GM23338 (cell line): ENCODE data around the gene KLK1. TPM values are rescaled to one million over a fixed set of nuclear protein-coding genes. Genes with fewer than 3 reads are reported as not detected.
A peak's percentile ranks its signal among the peaks of the same experiment; 100 is the strongest.
"Not testable (repeated sequence)": the region's sequence is repeated elsewhere in the genome, so short reads cannot be mapped to it uniquely, and the experiment has no call there.

Experiments used
- ATAC-seq: fragments of 200-7000 bp; cut with Tn5 transposase; 3 replicates; pipeline ENCODE4 v1.9.1; 2020
- DNase-seq: peaks from one replicate; pipeline ENCODE4 v3.0.0-alpha.2; 2015; ENCODE audit warnings: low spot score
- H2AFZ ChIP-seq: fragments of 200-600 bp; sonication (generic); 2 replicates; pipeline ENCODE4 v1.8.0; 2016; ENCODE audit warnings: antibody characterized with exemption, mild to moderate bottlenecking, moderate library complexity
- H3F3A ChIP-seq: fragments of 200-600 bp; sonication (generic); replicated peaks from 2 replicates; pipeline ENCODE4 v1.8.0; 2017; ENCODE audit warnings: antibody characterized with exemption, mixed run types, low read depth
- H3K27ac ChIP-seq: fragments of 200-600 bp; sonication (generic); 2 replicates; pipeline ENCODE4 v1.6.1; 2016; ENCODE audit warnings: low read depth
- H3K27me3 ChIP-seq: fragments of 200-600 bp; sonication (generic); 2 replicates; pipeline ENCODE4 v1.8.0; 2016; ENCODE audit warnings: mild to moderate bottlenecking, mixed run types, moderate library complexity; ENCODE audit not compliant: insufficient read depth
- H3K36me3 ChIP-seq: fragments of 200-600 bp; sonication (generic); 2 replicates; pipeline ENCODE4 v1.8.0; 2016; ENCODE audit warnings: mild to moderate bottlenecking; ENCODE audit not compliant: insufficient read depth
- H3K4me1 ChIP-seq: fragments of 200-600 bp; sonication (generic); 2 replicates; pipeline ENCODE4 v1.8.0; 2016; ENCODE audit warnings: mild to moderate bottlenecking, moderate library complexity; ENCODE audit not compliant: insufficient read depth
- H3K4me2 ChIP-seq: fragments of 200-600 bp; sonication (generic); 2 replicates; pipeline ENCODE4 v1.7.1; 2017; ENCODE audit warnings: mixed run types
- H3K4me3 ChIP-seq: fragments of 200-600 bp; sonication (generic); 2 replicates; pipeline ENCODE4 v1.6.1; 2016; ENCODE audit warnings: mixed run types
- H3K79me2 ChIP-seq: fragments of 200-600 bp; sonication (generic); replicated peaks from 2 replicates; pipeline ENCODE4 v1.8.0; 2017; ENCODE audit warnings: mild to moderate bottlenecking; ENCODE audit not compliant: insufficient read depth
- H3K9me2 ChIP-seq: fragments of 200-600 bp; sonication (generic); 2 replicates; pipeline ENCODE4 v1.8.0; 2017; ENCODE audit not compliant: insufficient read depth
- H4K20me1 ChIP-seq: fragments of 200-600 bp; sonication (generic); replicated peaks from 2 replicates; pipeline ENCODE4 v1.8.0; 2017; ENCODE audit warnings: mild to moderate bottlenecking; ENCODE audit not compliant: insufficient read depth
- H3K27ac Mint-ChIP-seq: 2 replicates; pipeline ENCODE4 v1.8.0; 2020; ENCODE audit warnings: inconsistent platforms, mild to moderate bottlenecking, moderate library complexity, mixed read lengths
- H3K27me3 Mint-ChIP-seq: 3 replicates; pipeline ENCODE4 v1.8.0; 2022; ENCODE audit warnings: low read depth, mild to moderate bottlenecking, moderate library complexity, mixed read lengths, inconsistent platforms; ENCODE audit not compliant: insufficient read depth, poor library complexity
- H3K36me3 Mint-ChIP-seq: 3 replicates; pipeline ENCODE4 v1.8.0; 2021; ENCODE audit warnings: low read depth, mild to moderate bottlenecking, inconsistent platforms, moderate library complexity, mixed read lengths
- H3K4me1 Mint-ChIP-seq: 3 replicates; pipeline ENCODE4 v1.8.0; 2020; ENCODE audit warnings: mild to moderate bottlenecking, inconsistent platforms, mixed read lengths
- H3K4me3 Mint-ChIP-seq: 3 replicates; pipeline ENCODE4 v1.8.0; 2021; ENCODE audit warnings: moderate library complexity, mild to moderate bottlenecking, inconsistent platforms, mixed read lengths
- H3K9me3 Mint-ChIP-seq: 3 replicates; pipeline ENCODE4 v1.8.0; 2020; ENCODE audit warnings: moderate library complexity, mild to moderate bottlenecking, inconsistent platforms, mixed read lengths
- polyA plus RNA-seq: library from polyadenylated mRNA; unstranded; fragments of >200 nt; fragmentation: Nextera tagmentation; extraction: Ambion mirVana; gene quantifications from 2 replicates; pipeline ENCODE4 v1.2.1, GENCODE V29; 2016
- small RNA-seq: library from RNA; depleted of rRNA; stranded (forward); fragments of <200 nt; gene quantifications from one replicate; pipeline ENCODE3, GENCODE V24; 2014; ENCODE audit warnings: low replicate concordance
- total RNA-seq: library from RNA; depleted of rRNA; stranded (reverse); fragments of >200 nt; shearing (Covaris generic); gene quantifications from 2 replicates; pipeline ENCODE4 v1.2.3, GENCODE V29; 2014; rRNA removed

Gene KLK1
- total and polyA plus RNA-seq, 2 experiments from 2014 or later = 0.31 to 3.0 TPM

DNA sequence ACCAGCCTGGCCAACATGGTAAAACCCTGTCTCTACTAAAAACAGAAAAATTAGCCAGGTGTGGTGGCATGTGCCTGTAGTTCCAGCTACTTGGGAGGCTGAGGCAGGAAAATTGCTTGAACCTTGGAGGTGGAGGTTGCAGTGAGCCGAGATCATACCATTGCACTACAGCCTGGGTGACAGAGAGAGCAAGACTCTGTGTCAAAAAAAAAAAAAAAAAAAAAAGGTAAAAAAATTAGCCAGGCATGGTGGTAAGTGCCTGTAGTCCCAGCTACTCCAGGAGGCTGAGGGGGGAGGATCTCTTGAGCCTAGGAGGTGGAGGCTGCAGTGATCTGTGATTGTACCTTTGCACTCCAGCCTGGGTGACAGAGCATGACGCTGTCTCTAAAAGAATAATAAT is 53.4 kb downstream of the KLK1 start, which contains the start of gene GPR32:
GPR32 (plus strand) TSS at position 301 of the 400 bp plus-strand sequence. CDS start 137 bp downstream, outside the sequence.
- not testable (repeated sequence) for H3K79me2 ChIP-seq, ATAC-seq, DNase-seq, H3K4me1 ChIP-seq, H3K4me3 Mint-ChIP-seq, H3K9me2 ChIP-seq, H3K4me1 Mint-ChIP-seq, H3K27me3 Mint-ChIP-seq, H3K4me2 ChIP-seq, H3K36me3 ChIP-seq, H3F3A ChIP-seq, H2AFZ ChIP-seq, H3K27ac Mint-ChIP-seq, H4K20me1 ChIP-seq, H3K4me3 ChIP-seq, H3K27ac ChIP-seq
- Mint-ChIP-seq H3K36me3 (peaks cover 32% of the 10 kb centered on the region), H3K9me3 (peaks cover 97% of the 10 kb centered on the region)
- H3K27me3 ChIP-seq = peaks cover 16% of the 10 kb centered on the region

Small RNAs within 50 kb of the gene (small RNA-seq; reads per million reads assigned to genes)
- 118 reads per million, percentile 99 among the genes with 10 or more reads in this experiment for gene SNORD88A
- gene SNORD88B = not detected
- not detected for gene SNORD88C

Other genes with a start within 250 kb of the KLK1 start
- 16.4 and 25.5 TPM in 2 replicates for gene SYT3, start 183.9 kb downstream of the KLK1 start, total RNA-seq
- gene SYT3, start 183.9 kb downstream of the KLK1 start, polyA plus RNA-seq = 9.5 and 10.0 TPM in 2 replicates
- gene C19orf81, start 174.3 kb downstream of the KLK1 start, total RNA-seq = 1.8 and 23.2 TPM in 2 replicates
- 54.3 and 67.9 TPM in 2 replicates for gene C19orf81, start 174.3 kb downstream of the KLK1 start, polyA plus RNA-seq
- gene SHANK1, start 104.0 kb downstream of the KLK1 start, total RNA-seq = 3.3 and 4.1 TPM in 2 replicates
- 0.23 and 0.30 TPM in 2 replicates for gene SHANK1, start 104.0 kb downstream of the KLK1 start, polyA plus RNA-seq
- gene CLEC11A, start 100.4 kb downstream of the KLK1 start, total RNA-seq = 7.2 and 8.0 TPM in 2 replicates
- gene CLEC11A, start 100.4 kb downstream of the KLK1 start, polyA plus RNA-seq = 15.5 and 18.5 TPM in 2 replicates
- not detected in 2 replicates for gene GPR32, start 53.3 kb downstream of the KLK1 start, total RNA-seq
- not detected in 2 replicates for gene GPR32, start 53.3 kb downstream of the KLK1 start, polyA plus RNA-seq
- gene ACP4, start 33.4 kb downstream of the KLK1 start, total RNA-seq = not detected in 2 replicates
- not detected in 2 replicates for gene ACP4, start 33.4 kb downstream of the KLK1 start, polyA plus RNA-seq
- not detected in 2 replicates for gene KLK15, start 9.8 kb upstream of the KLK1 start, total RNA-seq
- gene KLK15, start 9.8 kb upstream of the KLK1 start, polyA plus RNA-seq = not detected in 2 replicates
- not detected in 2 replicates for gene KLK3, start 31.1 kb upstream of the KLK1 start, total RNA-seq
- gene KLK3, start 31.1 kb upstream of the KLK1 start, polyA plus RNA-seq = 0.14 and 0.19 TPM in 2 replicates
- 0.69 TPM in 1 of 2 replicates, not detected in the other for gene KLK2, start 49.7 kb upstream of the KLK1 start, total RNA-seq
- gene KLK2, start 49.7 kb upstream of the KLK1 start, polyA plus RNA-seq = 0.18 TPM in 1 of 2 replicates, not detected in the other
- 0.54 and 0.76 TPM in 2 replicates for gene KLK4, start 87.6 kb upstream of the KLK1 start, total RNA-seq
- gene KLK4, start 87.6 kb upstream of the KLK1 start, polyA plus RNA-seq = 1.8 and 2.2 TPM in 2 replicates
- gene KLK5, start 129.3 kb upstream of the KLK1 start, total RNA-seq = 0.54 and 0.66 TPM in 2 replicates
- 0.77 TPM in 1 of 2 replicates, not detected in the other for gene KLK5, start 129.3 kb upstream of the KLK1 start, polyA plus RNA-seq
- 0.39 and 0.56 TPM in 2 replicates for gene KLK6, start 145.8 kb upstream of the KLK1 start, total RNA-seq
- 0.47 and 0.56 TPM in 2 replicates for gene KLK6, start 145.8 kb upstream of the KLK1 start, polyA plus RNA-seq
- 0.19 and 1.4 TPM in 2 replicates for gene KLK7, start 160.1 kb upstream of the KLK1 start, total RNA-seq
- gene KLK7, start 160.1 kb upstream of the KLK1 start, polyA plus RNA-seq = 1.1 and 1.5 TPM in 2 replicates
- 4.6 and 4.9 TPM in 2 replicates for gene KLK8, start 177.8 kb upstream of the KLK1 start, total RNA-seq
- gene KLK8, start 177.8 kb upstream of the KLK1 start, polyA plus RNA-seq = 14.6 and 17.0 TPM in 2 replicates
- 4.9 and 6.6 TPM in 2 replicates for gene KLK10, start 195.9 kb upstream of the KLK1 start, total RNA-seq
- gene KLK10, start 195.9 kb upstream of the KLK1 start, polyA plus RNA-seq = 6.0 and 6.1 TPM in 2 replicates
- gene KLK11, start 202.8 kb upstream of the KLK1 start, total RNA-seq = not detected in 2 replicates
- 0.28 TPM in 1 of 2 replicates, not detected in the other for gene KLK11, start 202.8 kb upstream of the KLK1 start, polyA plus RNA-seq
- gene KLK12, start 211.2 kb upstream of the KLK1 start, total RNA-seq = not detected in 2 replicates
- not detected in 2 replicates for gene KLK12, start 211.2 kb upstream of the KLK1 start, polyA plus RNA-seq
- gene KLK13, start 241.3 kb upstream of the KLK1 start, total RNA-seq = 1.1 and 5.7 TPM in 2 replicates
- gene KLK13, start 241.3 kb upstream of the KLK1 start, polyA plus RNA-seq = 3.6 and 4.5 TPM in 2 replicates